ENCODE measurements around the gene AAK1.
"Not testable (repeated sequence)": the region's sequence is repeated elsewhere in the genome, so short reads cannot be mapped to it uniquely, and the experiment has no call there.

AAK1 gene

DNA sequence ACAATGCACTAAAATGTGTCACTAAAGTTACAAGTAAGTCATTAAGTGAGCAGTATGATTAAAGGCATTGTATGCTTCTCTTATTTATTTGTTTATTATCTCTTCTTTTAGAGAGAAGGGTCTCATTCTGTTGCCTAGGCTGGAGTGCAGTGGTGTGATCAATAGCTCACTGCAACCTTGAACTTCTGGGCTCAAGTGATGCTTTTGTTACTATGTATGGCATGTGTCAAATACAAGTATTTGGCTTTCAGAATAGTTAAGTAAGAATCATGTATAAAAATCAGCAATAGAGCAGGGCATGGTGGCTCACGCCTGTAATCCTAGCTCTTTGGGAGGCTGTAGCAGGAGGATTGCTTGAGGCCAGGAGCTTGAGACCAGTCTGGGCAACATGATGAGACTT is 15.8 kb upstream of the AAK1 start:
- no peak for DNase-seq

DNA sequence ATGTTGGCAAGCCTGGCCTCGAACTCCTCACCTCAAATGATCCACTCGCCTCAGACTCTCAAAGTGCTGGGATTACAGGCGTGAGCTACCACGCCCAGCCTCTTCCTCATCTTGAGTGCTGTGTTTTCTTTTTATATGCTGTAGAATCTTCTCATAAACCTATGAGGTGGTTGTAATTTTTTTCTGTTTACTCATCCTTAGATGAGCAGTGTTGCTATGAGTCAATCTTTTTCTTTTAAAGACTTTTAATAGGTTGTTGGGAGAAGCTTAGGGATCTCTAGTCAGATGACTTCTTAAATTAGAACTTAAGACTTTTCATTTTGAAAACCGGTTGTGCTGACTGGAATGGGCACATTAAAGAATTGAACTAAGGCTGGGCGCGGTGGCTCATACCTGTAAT is 8.7 kb upstream of the AAK1 start:
- DNase-seq = no peak

DNA sequence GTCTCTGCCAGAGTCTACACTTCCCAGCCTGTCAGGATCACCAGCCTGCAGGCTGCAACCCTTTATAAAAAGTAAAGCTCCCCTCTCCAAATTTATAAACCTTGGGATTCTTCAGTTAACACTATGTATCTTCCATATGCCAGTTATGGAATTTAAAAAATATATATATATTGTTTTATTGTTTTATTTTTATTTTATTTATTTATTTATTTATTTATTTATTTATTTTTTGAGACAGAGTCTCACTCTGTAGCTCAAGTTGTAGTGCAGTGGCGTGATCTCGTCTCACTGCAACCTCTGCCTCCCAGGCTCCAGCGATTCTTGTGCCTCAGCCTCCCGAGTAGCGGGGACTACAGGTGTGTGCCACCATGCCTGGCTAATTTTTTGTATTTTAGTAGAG is 3.7 kb upstream of the AAK1 start:
- not testable (repeated sequence) for DNase-seq

GRCh38 chr2:69646714-69647113 is 3.2 kb upstream of the AAK1 start:
- no peak for DNase-seq

GRCh38 chr2:69645921-69646320 is 2.4 kb upstream of the AAK1 start:
- no peak for DNase-seq

GRCh38 chr2:69645031-69645431 is 1.5 kb upstream of the AAK1 start:
- DNase-seq = no peak

- no peak for DNase-seq
Observed at GRCh38 chr2:69644506-69644979, 1.0 kb upstream of the AAK1 start.

GRCh38 chr2:69642709-69643601 is 584 bp downstream of the AAK1 start:
- no peak for DNase-seq

DNA sequence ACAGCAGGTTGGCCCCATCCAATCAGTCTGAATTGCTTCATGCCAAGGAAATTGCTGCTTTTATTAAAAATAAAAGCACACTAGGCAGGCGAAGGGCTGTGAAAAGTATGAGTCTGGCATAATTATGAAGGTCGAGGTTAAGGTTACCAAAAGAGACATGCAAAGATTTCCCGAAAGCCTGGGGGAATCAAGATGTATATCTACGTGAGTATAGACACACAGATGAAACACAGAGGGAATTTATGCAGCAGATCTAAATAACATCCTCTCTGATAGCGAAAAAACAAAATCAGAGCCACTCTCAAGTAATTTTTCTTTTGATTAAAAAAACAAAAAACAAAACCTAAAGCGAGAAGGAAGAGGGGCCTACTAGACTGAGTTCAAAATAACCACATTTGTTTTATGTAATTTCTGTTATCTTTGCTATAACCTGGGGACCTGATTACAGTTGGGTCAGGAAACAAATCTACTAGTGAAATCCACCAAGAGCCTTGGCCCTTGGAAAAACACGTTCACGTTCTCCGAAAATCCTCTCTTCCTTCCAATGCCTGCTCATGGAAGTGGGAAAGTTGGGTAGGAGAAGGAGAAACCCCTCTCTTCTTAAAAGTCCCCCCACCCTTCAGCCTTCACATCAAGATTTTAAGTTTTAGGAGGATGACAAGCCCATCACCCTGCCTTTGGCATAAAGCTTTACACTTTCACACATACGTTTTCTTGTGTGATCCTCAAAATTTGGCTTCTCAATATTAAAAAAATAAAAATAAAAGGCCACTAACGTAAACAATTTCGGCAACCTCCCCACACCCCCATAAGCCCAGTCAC is 1.4 kb downstream of the AAK1 start:
- DNase-seq = no peak

- no peak for DNase-seq
Observed at GRCh38 chr2:69641471-69641870, 2.1 kb downstream of the AAK1 start.

GRCh38 chr2:69639266-69639665 is 4.3 kb downstream of the AAK1 start:
- no peak for DNase-seq

DNA sequence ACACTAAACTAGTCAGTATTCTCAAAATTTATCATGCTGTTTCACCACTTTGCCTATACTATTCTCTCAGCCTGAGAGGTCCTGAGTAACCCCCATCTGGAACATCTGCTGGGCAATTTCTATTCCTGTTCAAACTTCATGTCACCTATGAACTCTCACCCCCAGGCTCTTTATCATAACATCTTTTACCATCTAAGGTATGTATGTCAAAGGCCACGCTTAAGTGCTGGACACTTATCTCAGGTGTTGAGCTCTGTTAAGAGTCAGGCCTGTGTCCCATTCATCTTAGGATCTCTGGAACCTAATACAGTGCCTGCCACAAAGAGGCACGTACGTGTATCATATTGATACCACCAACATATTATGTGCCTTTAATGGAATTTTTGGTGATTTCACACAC is 4.9 kb downstream of the AAK1 start:
- no peak for DNase-seq

GRCh38 chr2:69637923-69638322 is 5.6 kb downstream of the AAK1 start:
- no peak for DNase-seq

DNA sequence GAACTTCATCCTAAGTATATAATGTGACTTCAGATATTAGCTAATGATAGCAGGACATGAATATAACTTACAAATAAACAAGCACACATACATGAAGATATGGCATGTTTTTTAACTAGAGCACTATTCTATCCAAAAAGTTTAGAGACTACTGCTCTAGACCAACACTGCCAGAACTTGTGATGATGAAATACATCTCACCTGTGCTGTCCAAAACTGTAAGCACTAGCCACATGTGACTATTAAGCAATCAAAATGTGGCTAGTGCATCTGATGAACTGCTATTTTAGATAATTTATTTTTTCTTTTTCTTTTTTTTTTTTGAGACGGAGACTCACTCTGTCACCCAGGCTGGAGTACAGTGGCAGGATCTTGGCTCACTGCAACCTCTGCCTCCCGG is 7.1 kb downstream of the AAK1 start:
- DNase-seq = no peak

GRCh38 chr2:69635432-69635831 is 8.1 kb downstream of the AAK1 start:
- DNase-seq = no peak

DNA sequence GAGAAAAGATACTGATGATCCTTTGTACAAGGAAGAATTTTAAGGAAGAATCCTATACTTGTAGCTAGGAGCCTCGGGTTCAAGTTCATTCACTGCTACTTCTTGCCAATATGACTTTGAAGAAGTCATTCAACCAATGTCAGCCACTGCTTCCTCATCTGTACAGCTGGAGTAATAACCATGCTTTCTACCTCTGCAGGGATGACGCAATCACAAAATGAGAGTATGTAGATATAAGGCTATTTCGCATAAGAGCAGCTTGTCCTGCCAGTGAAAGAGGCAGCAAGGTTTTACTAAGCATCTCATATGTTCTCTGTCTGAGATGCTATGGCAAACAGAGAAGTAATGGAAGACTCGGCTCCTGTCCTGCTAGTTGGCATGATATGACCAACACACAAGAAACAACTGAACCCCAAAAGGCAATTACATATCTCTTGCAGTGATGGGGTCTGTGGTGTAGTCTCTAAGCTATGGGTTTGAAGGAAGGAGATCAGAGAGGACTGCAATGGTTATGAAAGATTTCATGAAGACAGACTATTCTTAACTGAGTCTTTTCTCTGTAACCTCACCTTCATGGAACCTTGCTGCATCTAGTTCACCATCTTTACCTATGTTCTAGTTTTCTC is 9.2 kb downstream of the AAK1 start:
- DNase-seq = no peak

GRCh38 chr2:69631402-69631801 is 12.1 kb downstream of the AAK1 start:
- DNase-seq = no peak

- DNase-seq = no peak
Observed at GRCh38 chr2:69629921-69630608, 13.5 kb downstream of the AAK1 start.

- DNase-seq = no peak
Observed at GRCh38 chr2:69628325-69629021, 15.1 kb downstream of the AAK1 start.

GRCh38 chr2:69625078-69625795 is 18.3 kb downstream of the AAK1 start:
- DNase-seq = no peak

DNA sequence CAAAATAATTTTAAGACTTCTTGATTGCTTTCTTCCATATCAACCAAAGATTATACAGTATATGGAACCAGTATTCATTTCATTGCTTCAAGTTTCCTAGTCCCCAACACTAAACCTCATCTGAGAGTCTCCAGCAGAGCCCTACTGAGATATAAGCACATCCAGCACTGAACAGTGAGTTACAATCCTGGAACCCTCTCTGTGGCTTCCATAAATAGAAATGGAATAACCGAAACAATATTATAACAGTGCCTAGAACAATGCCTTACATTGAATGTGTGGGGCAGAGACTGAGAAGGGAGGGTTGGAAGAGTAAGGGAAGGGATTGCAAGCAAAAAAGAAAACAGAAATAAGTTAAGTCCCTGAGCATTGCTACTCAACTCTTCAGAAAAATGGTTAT is 18.9 kb downstream of the AAK1 start:
- DNase-seq = no peak

DNA sequence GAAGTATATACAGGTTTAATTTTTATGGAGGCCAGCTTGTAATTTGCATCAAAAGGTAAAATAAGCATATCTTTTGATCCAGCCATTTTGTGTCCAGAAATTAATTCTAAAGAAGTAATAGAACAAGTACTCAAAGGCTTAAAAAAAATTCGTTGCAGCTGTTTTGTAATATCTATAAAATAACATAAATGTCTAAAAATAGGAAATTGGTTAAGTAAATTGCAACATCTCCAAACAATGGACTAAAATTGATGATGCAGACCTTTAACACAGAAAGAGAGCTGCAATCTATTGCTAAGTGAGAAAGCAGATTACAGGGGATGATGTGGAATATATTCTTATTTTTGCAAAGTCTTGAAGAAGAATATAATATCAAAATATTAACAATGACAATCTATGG is 19.4 kb downstream of the AAK1 start:
- no peak for DNase-seq

All from NCI-H2029 treated with DMSO at 0.1 percent for 48 hours (cell line).